ENCODE data around the gene SLC5A6.

Gene SLC5A6

GRCh38 chr2:27211943-27212625 is at the start of gene SLC5A6, which contains the start of gene ATRAID:
TSS of gene SLC5A6 (minus strand) at chr2:27212268. CDS start at chr2:27207650, 4,618 bp downstream.
TSS of gene ATRAID (plus strand) at chr2:27212041. CDS start at chr2:27212369, 328 bp downstream.
- Histone ChIP-seq H3K4me1 (ENCODE audit: control insufficient read depth in 5 of 5, insufficient read depth in 5 of 5, low read length in 5 of 5) (peaks cover 5 to 57% (median 55%) of the 10 kb centered on the region in 5 donors), H3K4me3 (ENCODE audit: low read depth in 1 of 5, low read length in 5 of 5) (peak within 1 kb of the TSS; percentile 93 to 99 (median 96)), H3K36me3 (ENCODE audit: control insufficient read depth in 5 of 5, insufficient read depth in 5 of 5, low read length in 5 of 5) (peaks cover 3 to 28% (median 19%) of the 10 kb centered on the region in 5 donors), H3K27ac (ENCODE audit: low read depth, low read length) (peak within 1 kb of the TSS; percentile 94), H3K27me3 (ENCODE audit: control insufficient read depth in 5 of 5, insufficient read depth in 4 of 5, low read length in 5 of 5) (no peaks in the 10 kb centered on the region), H3K9me3 (ENCODE audit: control insufficient read depth in 5 of 5, low read length in 5 of 5) (no peaks in the 10 kb centered on the region), H3K9ac (ENCODE audit: low read length in 5 of 5) (peak within 1 kb of the TSS; percentile 92 to 99 (median 97))

GRCh38 chr2:27261241-27261925 is 49.3 kb upstream of the SLC5A6 start:
- H3K4me1 ChIP-seq (ENCODE audit: control insufficient read depth in 5 of 5, insufficient read depth in 5 of 5, low read length in 5 of 5): peaks cover 0 to 37% (median 31%) of the 10 kb centered on the region in 5 donors
- H3K36me3 ChIP-seq (ENCODE audit: control insufficient read depth in 5 of 5, insufficient read depth in 5 of 5, low read length in 5 of 5): no peaks in the 10 kb centered on the region
- H3K27me3 ChIP-seq (ENCODE audit: control insufficient read depth in 5 of 5, insufficient read depth in 4 of 5, low read length in 5 of 5): peaks cover 42 to 78% (median 72%) of the 10 kb centered on the region in 5 donors
- H3K9ac ChIP-seq (ENCODE audit: low read length in 5 of 5): no peak overlapping the region
- H3K4me3 ChIP-seq (ENCODE audit: low read depth in 1 of 5, low read length in 5 of 5): peak overlapping the region in 1 of 5 donors; percentile 66
- H3K9me3 ChIP-seq (ENCODE audit: control insufficient read depth in 5 of 5, low read length in 5 of 5): no peaks in the 10 kb centered on the region
- H3K27ac ChIP-seq (ENCODE audit: low read depth, low read length): no peak overlapping the region

- H3K4me1 ChIP-seq (ENCODE audit: control insufficient read depth in 5 of 5, insufficient read depth in 5 of 5, low read length in 5 of 5): peaks cover 0 to 14% (median 8%) of the 10 kb centered on the region in 5 donors
- no peak overlapping the region for H3K9ac ChIP-seq (ENCODE audit: low read length in 5 of 5)
- H3K9me3 ChIP-seq (ENCODE audit: control insufficient read depth in 5 of 5, low read length in 5 of 5): no peaks in the 10 kb centered on the region
- no peak overlapping the region for H3K27ac ChIP-seq (ENCODE audit: low read depth, low read length)
- H3K4me3 ChIP-seq (ENCODE audit: low read depth in 1 of 5, low read length in 5 of 5): no peak overlapping the region
- peaks cover 26 to 72% (median 64%) of the 10 kb centered on the region in 5 donors for H3K27me3 ChIP-seq (ENCODE audit: control insufficient read depth in 5 of 5, insufficient read depth in 4 of 5, low read length in 5 of 5)
- H3K36me3 ChIP-seq (ENCODE audit: control insufficient read depth in 5 of 5, insufficient read depth in 5 of 5, low read length in 5 of 5): no peaks in the 10 kb centered on the region
Observed at GRCh38 chr2:27258051-27258450, 46.0 kb upstream of the SLC5A6 start.

GRCh38 chr2:27256855-27257454 is 44.9 kb upstream of the SLC5A6 start:
- H3K36me3 ChIP-seq (ENCODE audit: control insufficient read depth in 5 of 5, insufficient read depth in 5 of 5, low read length in 5 of 5): no peaks in the 10 kb centered on the region
- H3K4me3 ChIP-seq (ENCODE audit: low read depth in 1 of 5, low read length in 5 of 5): no peak overlapping the region
- no peaks in the 10 kb centered on the region for H3K9me3 ChIP-seq (ENCODE audit: control insufficient read depth in 5 of 5, low read length in 5 of 5)
- peaks cover 0 to 4% (median 0%) of the 10 kb centered on the region in 5 donors for H3K4me1 ChIP-seq (ENCODE audit: control insufficient read depth in 5 of 5, insufficient read depth in 5 of 5, low read length in 5 of 5)
- H3K27me3 ChIP-seq (ENCODE audit: control insufficient read depth in 5 of 5, insufficient read depth in 4 of 5, low read length in 5 of 5): peaks cover 26 to 68% (median 58%) of the 10 kb centered on the region in 5 donors
- no peak overlapping the region for H3K27ac ChIP-seq (ENCODE audit: low read depth, low read length)
- H3K9ac ChIP-seq (ENCODE audit: low read length in 5 of 5): no peak overlapping the region

- Histone ChIP-seq H3K4me3 (ENCODE audit: low read depth in 1 of 5, low read length in 5 of 5) (no peak overlapping the region), H3K9ac (ENCODE audit: low read length in 5 of 5) (no peak overlapping the region), H3K36me3 (ENCODE audit: control insufficient read depth in 5 of 5, insufficient read depth in 5 of 5, low read length in 5 of 5) (no peaks in the 10 kb centered on the region), H3K27me3 (ENCODE audit: control insufficient read depth in 5 of 5, insufficient read depth in 4 of 5, low read length in 5 of 5) (peaks cover 19 to 64% (median 58%) of the 10 kb centered on the region in 5 donors), H3K4me1 (ENCODE audit: control insufficient read depth in 5 of 5, insufficient read depth in 5 of 5, low read length in 5 of 5) (no peaks in the 10 kb centered on the region), H3K27ac (ENCODE audit: low read depth, low read length) (no peak overlapping the region), H3K9me3 (ENCODE audit: control insufficient read depth in 5 of 5, low read length in 5 of 5) (no peaks in the 10 kb centered on the region)
Observed at GRCh38 chr2:27255660-27256059, 43.6 kb upstream of the SLC5A6 start.

GRCh38 chr2:27255187-27255586 is 43.1 kb upstream of the SLC5A6 start:
- Histone ChIP-seq H3K4me3 (ENCODE audit: low read depth in 1 of 5, low read length in 5 of 5) (no peak overlapping the region), H3K27ac (ENCODE audit: low read depth, low read length) (no peak overlapping the region), H3K9me3 (ENCODE audit: control insufficient read depth in 5 of 5, low read length in 5 of 5) (no peaks in the 10 kb centered on the region), H3K9ac (ENCODE audit: low read length in 5 of 5) (no peak overlapping the region), H3K27me3 (ENCODE audit: control insufficient read depth in 5 of 5, insufficient read depth in 4 of 5, low read length in 5 of 5) (peaks cover 19 to 64% (median 58%) of the 10 kb centered on the region in 5 donors), H3K4me1 (ENCODE audit: control insufficient read depth in 5 of 5, insufficient read depth in 5 of 5, low read length in 5 of 5) (peaks cover 0 to 4% (median 0%) of the 10 kb centered on the region in 5 donors), H3K36me3 (ENCODE audit: control insufficient read depth in 5 of 5, insufficient read depth in 5 of 5, low read length in 5 of 5) (no peaks in the 10 kb centered on the region)

GRCh38 chr2:27251766-27252165 is 39.7 kb upstream of the SLC5A6 start:
- peaks cover 19 to 47% (median 47%) of the 10 kb centered on the region in 5 donors for H3K27me3 ChIP-seq (ENCODE audit: control insufficient read depth in 5 of 5, insufficient read depth in 4 of 5, low read length in 5 of 5)
- no peak overlapping the region for H3K4me3 ChIP-seq (ENCODE audit: low read depth in 1 of 5, low read length in 5 of 5)
- no peaks in the 10 kb centered on the region for H3K9me3 ChIP-seq (ENCODE audit: control insufficient read depth in 5 of 5, low read length in 5 of 5)

GRCh38 chr2:27250652-27251379 is 38.7 kb upstream of the SLC5A6 start:
- Histone ChIP-seq H3K9me3 (ENCODE audit: control insufficient read depth in 5 of 5, low read length in 5 of 5) (no peaks in the 10 kb centered on the region), H3K36me3 (ENCODE audit: control insufficient read depth in 5 of 5, insufficient read depth in 5 of 5, low read length in 5 of 5) (no peaks in the 10 kb centered on the region), H3K4me3 (ENCODE audit: low read depth in 1 of 5, low read length in 5 of 5) (no peak overlapping the region), H3K9ac (ENCODE audit: low read length in 5 of 5) (no peak overlapping the region), H3K4me1 (ENCODE audit: control insufficient read depth in 5 of 5, insufficient read depth in 5 of 5, low read length in 5 of 5) (peaks cover 0 to 6% (median 0%) of the 10 kb centered on the region in 5 donors), H3K27me3 (ENCODE audit: control insufficient read depth in 5 of 5, insufficient read depth in 4 of 5, low read length in 5 of 5) (peaks cover 14 to 40% (median 38%) of the 10 kb centered on the region in 5 donors), H3K27ac (ENCODE audit: low read depth, low read length) (no peak overlapping the region)

More at GRCh38 chr2:27251766-27252165, 39.7 kb upstream of the SLC5A6 start:
- Histone ChIP-seq H3K4me1 (ENCODE audit: control insufficient read depth in 5 of 5, insufficient read depth in 5 of 5, low read length in 5 of 5) (peaks cover 0 to 6% (median 0%) of the 10 kb centered on the region in 5 donors), H3K9ac (ENCODE audit: low read length in 5 of 5) (no peak overlapping the region), H3K36me3 (ENCODE audit: control insufficient read depth in 5 of 5, insufficient read depth in 5 of 5, low read length in 5 of 5) (no peaks in the 10 kb centered on the region), H3K27ac (ENCODE audit: low read depth, low read length) (no peak overlapping the region)

- Histone ChIP-seq H3K4me1 (ENCODE audit: control insufficient read depth in 5 of 5, insufficient read depth in 5 of 5, low read length in 5 of 5) (peaks cover 0 to 6% (median 0%) of the 10 kb centered on the region in 5 donors), H3K36me3 (ENCODE audit: control insufficient read depth in 5 of 5, insufficient read depth in 5 of 5, low read length in 5 of 5) (no peaks in the 10 kb centered on the region), H3K9ac (ENCODE audit: low read length in 5 of 5) (no peak overlapping the region), H3K27ac (ENCODE audit: low read depth, low read length) (no peak overlapping the region), H3K27me3 (ENCODE audit: control insufficient read depth in 5 of 5, insufficient read depth in 4 of 5, low read length in 5 of 5) (peaks cover 14 to 38% (median 35%) of the 10 kb centered on the region in 5 donors), H3K4me3 (ENCODE audit: low read depth in 1 of 5, low read length in 5 of 5) (no peak overlapping the region), H3K9me3 (ENCODE audit: control insufficient read depth in 5 of 5, low read length in 5 of 5) (no peaks in the 10 kb centered on the region)
Observed at GRCh38 chr2:27249891-27250651, 38.0 kb upstream of the SLC5A6 start.
